SH-SY5Y (cell line): Measurements from ENCODE around the gene ACSS3.

ENCODE experiments used
- GATA2 ChIP-seq: IDR thresholded peaks from 2 replicates; pipeline ENCODE4 v1.6.1; 2011; ENCODE audit warnings: mild to moderate bottlenecking, low read depth, low read length
- GATA3 ChIP-seq: IDR thresholded peaks from 2 replicates; pipeline ENCODE4 v1.6.1; 2011; ENCODE audit warnings: low read depth, mild to moderate bottlenecking, low read length, moderate library complexity

DNA sequence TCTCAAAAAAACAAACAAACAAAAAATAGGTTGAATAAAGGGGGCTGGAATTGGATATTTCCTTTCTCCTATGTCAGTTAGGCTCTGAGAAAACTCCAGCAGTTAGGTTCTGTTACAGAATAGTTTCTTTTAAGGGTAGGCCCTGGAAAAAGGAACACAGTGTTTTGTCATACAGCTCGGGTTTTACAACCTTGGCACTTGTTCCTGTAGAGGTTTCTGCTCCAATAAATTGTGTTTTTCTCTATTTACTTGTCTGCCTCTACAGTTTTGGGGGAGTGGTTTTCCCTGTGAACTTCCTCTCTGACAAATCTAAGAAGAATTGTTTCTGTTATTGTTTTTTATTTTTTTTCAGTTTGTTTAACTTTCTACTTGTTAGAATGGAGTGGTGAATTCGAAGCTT lies 167.6 kb downstream of the ACSS3 start:
- no peak for TF ChIP-seq GATA2
- TF ChIP-seq GATA3: no peak
